GM19099 (cell line): ENCODE results near the gene CFAP299.

Experiments used
- POLR2A ChIP-seq: IDR thresholded peaks from 3 replicates; pipeline ENCODE4 v1.6.1; 2011; ENCODE audit warnings: low read depth; ENCODE audit not compliant: insufficient read length; ENCODE audit errors: extremely low read depth

CFAP299 gene

GRCh38 chr4:80751200-80751599 is 415.7 kb downstream of the CFAP299 start:
- no peak for TF ChIP-seq POLR2A

GRCh38 chr4:80767944-80768343 is 432.4 kb downstream of the CFAP299 start:
- no peak for TF ChIP-seq POLR2A

GRCh38 chr4:80776168-80776567 is 440.6 kb downstream of the CFAP299 start:
- no peak for TF ChIP-seq POLR2A

- no peak for TF ChIP-seq POLR2A
These were observed 445.9 kb downstream of the CFAP299 start for GRCh38 chr4:80781431-80781830.

GRCh38 chr4:80787306-80787705 is 451.8 kb downstream of the CFAP299 start:
- TF ChIP-seq POLR2A = no peak

GRCh38 chr4:80788798-80789197 is 453.3 kb downstream of the CFAP299 start:
- TF ChIP-seq POLR2A = no peak

GRCh38 chr4:80790152-80790551 is 454.6 kb downstream of the CFAP299 start:
- no peak for TF ChIP-seq POLR2A

- no peak for TF ChIP-seq POLR2A
These were observed 462.6 kb downstream of the CFAP299 start for GRCh38 chr4:80798082-80798481.

- no peak for TF ChIP-seq POLR2A
These were observed 467.8 kb downstream of the CFAP299 start for GRCh38 chr4:80803337-80803736.

- no peak for TF ChIP-seq POLR2A
These were observed 470.9 kb downstream of the CFAP299 start for GRCh38 chr4:80806472-80806871.

- TF ChIP-seq POLR2A = no peak
These were observed 473.7 kb downstream of the CFAP299 start for GRCh38 chr4:80809039-80809729.

GRCh38 chr4:80811406-80811805 is 475.9 kb downstream of the CFAP299 start:
- no peak for TF ChIP-seq POLR2A

GRCh38 chr4:80812145-80812544 is 476.6 kb downstream of the CFAP299 start:
- no peak for TF ChIP-seq POLR2A

GRCh38 chr4:80814266-80814665 is 478.7 kb downstream of the CFAP299 start:
- no peak for TF ChIP-seq POLR2A

- no peak for TF ChIP-seq POLR2A
These were observed 496.1 kb downstream of the CFAP299 start for GRCh38 chr4:80831383-80832361.

- TF ChIP-seq POLR2A = no peak
These were observed 503.8 kb downstream of the CFAP299 start for GRCh38 chr4:80839281-80839680.
